ENCODE measurements around the gene STON2. TPM values are rescaled to one million over a fixed set of nuclear protein-coding genes. Genes with fewer than 3 reads are reported as not detected.

STON2 gene
- total RNA-seq, 1 experiment from 2014 or later: 9.1 TPM

DNA sequence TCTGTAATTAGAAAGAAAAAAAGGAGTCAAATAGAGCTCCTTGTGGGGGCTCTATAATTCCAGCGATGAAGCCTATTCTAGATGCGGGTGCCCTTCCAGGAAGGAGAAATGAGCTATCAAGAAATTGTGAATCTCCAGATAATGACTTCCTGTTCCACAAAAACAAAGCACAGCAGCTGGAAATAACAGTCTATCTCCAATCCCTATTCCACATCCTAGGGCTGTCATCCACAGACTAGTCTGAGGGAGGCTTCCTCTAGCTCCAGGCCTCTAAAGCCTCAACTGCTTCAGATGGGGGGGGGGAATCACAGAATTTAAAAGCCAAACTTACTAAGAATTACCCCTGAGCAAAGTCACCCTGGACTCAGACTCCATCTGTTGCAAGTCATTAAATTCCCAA lies 102.0 kb downstream of the STON2 start:
- Histone ChIP-seq H3K4me1 (replicated peaks; ENCODE audit: insufficient read depth) (peaks cover 18% of the 10 kb centered on the region), H3K4me2 (no peak overlapping the region), H3K79me2 (ENCODE audit: low read depth) (peaks cover 3% of the 10 kb centered on the region; the same call in 1 of the 2 replicates), H3K9me3 (ENCODE audit: insufficient read depth, low read depth) (no peaks in the 10 kb centered on the region), H3K4me3 (no peak overlapping the region), H3K9me2 (ENCODE audit: insufficient read depth) (no peaks in the 10 kb centered on the region), H3K36me3 (ENCODE audit: low read depth) (no peaks in the 10 kb centered on the region), H3K27ac (no peak overlapping the region), H2AFZ (no peak overlapping the region), H4K20me1 (ENCODE audit: insufficient read depth) (no peaks in the 10 kb centered on the region), H3F3A (ENCODE audit: insufficient read depth, low read depth) (peaks cover 8% of the 10 kb centered on the region), H3K27me3 (ENCODE audit: insufficient read depth, low read depth) (no peaks in the 10 kb centered on the region)
- ChIA-PET POLR2A (ENCODE audit: unreplicated experiment) (no interaction called here), CTCF (no interaction called here)
- DNase-seq: no peak
- TF ChIP-seq EZH2 (IDR thresholded peaks at IDR 0.05; ENCODE audit: low read depth): no peak
- TF ChIP-seq, protein P1, sequence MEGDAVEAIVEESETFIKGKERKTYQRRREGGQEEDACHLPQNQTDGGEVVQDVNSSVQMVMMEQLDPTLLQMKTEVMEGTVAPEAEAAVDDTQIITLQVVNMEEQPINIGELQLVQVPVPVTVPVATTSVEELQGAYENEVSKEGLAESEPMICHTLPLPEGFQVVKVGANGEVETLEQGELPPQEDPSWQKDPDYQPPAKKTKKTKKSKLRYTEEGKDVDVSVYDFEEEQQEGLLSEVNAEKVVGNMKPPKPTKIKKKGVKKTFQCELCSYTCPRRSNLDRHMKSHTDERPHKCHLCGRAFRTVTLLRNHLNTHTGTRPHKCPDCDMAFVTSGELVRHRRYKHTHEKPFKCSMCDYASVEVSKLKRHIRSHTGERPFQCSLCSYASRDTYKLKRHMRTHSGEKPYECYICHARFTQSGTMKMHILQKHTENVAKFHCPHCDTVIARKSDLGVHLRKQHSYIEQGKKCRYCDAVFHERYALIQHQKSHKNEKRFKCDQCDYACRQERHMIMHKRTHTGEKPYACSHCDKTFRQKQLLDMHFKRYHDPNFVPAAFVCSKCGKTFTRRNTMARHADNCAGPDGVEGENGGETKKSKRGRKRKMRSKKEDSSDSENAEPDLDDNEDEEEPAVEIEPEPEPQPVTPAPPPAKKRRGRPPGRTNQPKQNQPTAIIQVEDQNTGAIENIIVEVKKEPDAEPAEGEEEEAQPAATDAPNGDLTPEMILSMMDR (conservative IDR thresholded peaks at IDR 0.05): no peak
- no TSS peak for BruUV-seq (replicated peaks)
- intact Hi-C loops (cut with micrococcal nuclease; ENCODE audit: unreplicated experiment): no loop called here

DNA sequence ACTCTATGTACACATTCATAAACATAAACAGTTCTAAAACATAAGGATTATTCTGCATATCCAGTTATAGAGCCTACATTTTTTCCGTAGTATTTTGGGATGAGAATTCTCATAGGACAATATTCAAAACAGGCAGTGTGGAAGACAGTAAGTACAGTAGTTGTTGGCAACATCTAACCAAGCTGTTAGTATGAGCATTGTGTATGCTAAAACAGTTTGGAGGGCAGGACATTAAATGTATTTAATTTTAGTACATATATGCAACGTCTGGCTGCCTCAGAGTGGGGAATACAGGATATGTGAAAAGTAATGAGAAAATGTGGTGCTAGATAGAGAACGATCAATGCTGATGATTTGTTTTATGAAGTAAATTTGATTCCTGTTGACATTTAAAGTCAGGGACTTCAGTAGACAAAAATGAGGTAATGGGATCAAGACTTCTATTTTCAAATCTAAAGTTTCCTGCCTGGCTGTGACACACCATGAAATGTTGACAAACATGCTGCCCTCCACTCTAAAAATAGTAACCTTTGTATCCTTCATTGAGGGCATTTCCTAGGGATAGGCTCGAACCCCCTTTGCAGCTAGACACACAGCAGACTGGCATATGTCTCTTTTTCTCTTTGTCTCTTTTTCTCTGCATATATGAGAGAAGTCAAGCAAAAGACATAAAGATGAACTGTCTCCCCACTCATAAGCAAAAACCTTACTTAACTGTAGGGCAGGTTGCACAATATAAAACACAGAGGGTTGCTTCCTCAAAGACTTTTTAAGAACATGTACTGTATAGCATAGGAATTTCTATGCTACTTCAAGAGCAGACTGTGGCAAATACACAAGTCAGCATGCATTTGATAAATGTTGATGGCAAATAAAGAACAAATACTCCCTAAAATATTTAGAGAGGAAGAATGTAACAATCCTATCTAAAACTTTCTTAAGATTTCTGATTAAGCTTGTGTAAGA lies 103.9 kb downstream of the STON2 start:
- Histone ChIP-seq H3K79me2 (ENCODE audit: low read depth) (no peaks in the 10 kb centered on the region), H3K4me1 (replicated peaks; ENCODE audit: insufficient read depth) (no peaks in the 10 kb centered on the region)
- intact Hi-C loops (cut with micrococcal nuclease; ENCODE audit: unreplicated experiment): no loop called here

DNA sequence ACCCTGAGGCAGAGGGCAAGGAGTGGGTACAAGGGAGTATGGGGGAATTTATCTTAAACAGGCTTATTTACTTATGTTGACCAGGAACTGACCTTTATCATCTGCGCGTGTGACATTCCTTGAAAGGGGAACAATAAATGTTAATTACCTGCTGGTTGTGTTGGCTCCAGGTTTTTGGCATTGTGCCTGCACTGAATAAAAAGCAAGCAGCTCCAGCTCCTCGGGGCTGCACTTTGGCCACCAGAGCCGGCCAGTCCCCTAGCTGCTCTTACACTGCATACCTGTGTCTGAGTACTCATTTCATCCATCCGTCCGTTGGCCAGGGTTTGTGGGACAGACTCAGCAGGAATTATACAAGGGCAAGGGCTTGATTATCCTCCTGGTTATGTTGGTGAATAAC lies 110.6 kb downstream of the STON2 start:
- Histone ChIP-seq H3K27ac (no peak overlapping the region), H2AFZ (no peak overlapping the region), H3K9me3 (ENCODE audit: insufficient read depth, low read depth) (no peaks in the 10 kb centered on the region), H3K79me2 (ENCODE audit: low read depth) (no peaks in the 10 kb centered on the region), H3K4me1 (replicated peaks; ENCODE audit: insufficient read depth) (no peaks in the 10 kb centered on the region), H3F3A (ENCODE audit: insufficient read depth, low read depth) (no peaks in the 10 kb centered on the region), H3K36me3 (ENCODE audit: low read depth) (no peaks in the 10 kb centered on the region), H3K4me2 (no peak overlapping the region), H3K4me3 (no peak overlapping the region), H3K9me2 (ENCODE audit: insufficient read depth) (no peaks in the 10 kb centered on the region), H3K27me3 (ENCODE audit: insufficient read depth, low read depth) (no peaks in the 10 kb centered on the region), H4K20me1 (ENCODE audit: insufficient read depth) (no peaks in the 10 kb centered on the region)
- BruUV-seq (replicated peaks): no TSS peak
- no peak for DNase-seq
- intact Hi-C loops (cut with micrococcal nuclease; ENCODE audit: unreplicated experiment): no loop called here
- ChIA-PET POLR2A (ENCODE audit: unreplicated experiment) (no interaction called here), CTCF (no interaction called here)
- TF ChIP-seq, protein P1 (conservative IDR thresholded peaks at IDR 0.05): no peak
- no peak for TF ChIP-seq EZH2 (IDR thresholded peaks at IDR 0.05; ENCODE audit: low read depth)

More for the DNA sequence above, 103.9 kb downstream of the STON2 start:
- Histone ChIP-seq H3K9me3 (ENCODE audit: insufficient read depth, low read depth) (no peaks in the 10 kb centered on the region), H2AFZ (no peak overlapping the region), H3K4me3 (no peak overlapping the region), H3K27me3 (ENCODE audit: insufficient read depth, low read depth) (no peaks in the 10 kb centered on the region), H3F3A (ENCODE audit: insufficient read depth, low read depth) (no peaks in the 10 kb centered on the region), H3K4me2 (no peak overlapping the region), H4K20me1 (ENCODE audit: insufficient read depth) (no peaks in the 10 kb centered on the region), H3K9me2 (ENCODE audit: insufficient read depth) (no peaks in the 10 kb centered on the region), H3K27ac (no peak overlapping the region; the same call in 1 of the 2 replicates), H3K36me3 (ENCODE audit: low read depth) (no peaks in the 10 kb centered on the region)
- POLR2A ChIA-PET (ENCODE audit: unreplicated experiment): no interaction called here
- DNase-seq: no peak
- CTCF ChIA-PET: no interaction called here
- TF ChIP-seq EZH2 (IDR thresholded peaks at IDR 0.05; ENCODE audit: low read depth): no peak
- TF ChIP-seq, protein P1 (conservative IDR thresholded peaks at IDR 0.05): no peak
- BruUV-seq (replicated peaks): no TSS peak
